Subcutaneous adipose tissue (tissue), 4 donors: Measurements from ENCODE around the gene TCOF1. TPM values are rescaled to one million over a fixed set of nuclear protein-coding genes. Genes with fewer than 3 reads are reported as not detected.

Experiments used
- CTCF ChIP-seq: fragments of 450-650 bp; IDR thresholded peaks from one replicate; pipeline ENCODE4 v1.5.1; 2016; ENCODE audit warnings: low read depth, mild to moderate bottlenecking, control low read depth, antibody characterized with exemption, moderate library complexity
- total RNA-seq, 4 donors: library from RNA; depleted of rRNA; stranded (reverse); fragments of >200 nt; gene quantifications; one replicate each; pipeline ENCODE4 v1.1.0, GENCODE V29; 2016

TCOF1 gene
- total RNA-seq, 4 donors from 2014 or later: 18.2 to 29.0 (median 19.9) TPM

DNA sequence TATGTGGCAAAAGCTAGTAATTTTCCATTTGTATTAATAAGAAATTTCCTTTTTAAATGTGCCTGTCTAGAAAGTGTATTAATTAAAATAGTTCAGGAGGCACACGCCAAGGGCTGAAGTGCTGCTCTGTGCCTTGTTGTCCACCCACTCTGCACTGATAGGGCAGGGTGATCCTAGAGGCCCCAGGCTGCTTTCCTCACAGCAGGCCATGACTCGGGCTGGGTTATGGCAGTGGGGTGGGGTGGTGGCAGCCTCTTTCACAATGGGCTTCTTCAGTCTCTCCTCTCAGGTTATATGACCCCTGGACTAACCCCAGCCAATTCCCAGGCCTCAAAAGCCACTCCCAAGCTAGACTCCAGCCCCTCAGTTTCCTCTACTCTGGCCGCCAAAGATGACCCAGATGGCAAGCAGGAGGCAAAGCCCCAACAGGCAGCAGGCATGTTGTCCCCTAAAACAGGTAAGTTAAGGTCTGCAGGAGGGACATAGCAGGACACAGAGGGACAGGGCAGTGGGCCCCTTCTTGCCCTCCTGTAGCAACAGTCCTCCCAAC lies 35.7 kb downstream of the TCOF1 start:
- TF ChIP-seq CTCF: no peak

GRCh38 chr5:150394131-150394530 lies 36.6 kb downstream of the TCOF1 start:
- no peak for TF ChIP-seq CTCF

GRCh38 chr5:150394912-150395687 lies 37.6 kb downstream of the TCOF1 start:
- TF ChIP-seq CTCF: no peak

DNA sequence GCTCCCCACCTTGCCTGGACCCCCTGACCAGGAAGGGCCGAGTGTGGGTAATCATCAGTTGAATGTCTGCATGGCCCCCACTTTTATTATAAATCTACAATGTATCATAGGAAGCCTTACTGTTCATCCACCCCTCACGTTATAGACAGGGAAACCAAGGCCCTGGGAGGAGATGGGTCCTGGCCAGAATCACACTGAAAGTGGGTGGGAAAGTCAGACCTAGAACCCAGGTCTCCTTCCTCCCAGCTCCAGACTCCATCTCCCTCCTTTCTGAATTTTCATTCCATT lies 38.1 kb downstream of the TCOF1 start:
- TF ChIP-seq CTCF: no peak

DNA sequence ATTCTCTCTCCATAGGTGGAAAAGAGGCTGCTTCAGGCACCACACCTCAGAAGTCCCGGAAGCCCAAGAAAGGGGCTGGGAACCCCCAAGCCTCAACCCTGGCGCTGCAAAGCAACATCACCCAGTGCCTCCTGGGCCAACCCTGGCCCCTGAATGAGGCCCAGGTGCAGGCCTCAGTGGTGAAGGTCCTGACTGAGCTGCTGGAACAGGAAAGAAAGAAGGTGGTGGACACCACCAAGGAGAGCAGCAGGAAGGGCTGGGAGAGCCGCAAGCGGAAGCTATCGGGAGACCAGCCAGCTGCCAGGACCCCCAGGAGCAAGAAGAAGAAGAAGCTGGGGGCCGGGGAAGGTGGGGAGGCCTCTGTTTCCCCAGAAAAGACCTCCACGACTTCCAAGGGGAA lies 38.8 kb downstream of the TCOF1 start:
- no peak for TF ChIP-seq CTCF

GRCh38 chr5:150397146-150397781 lies 39.8 kb downstream of the TCOF1 start:
- TF ChIP-seq CTCF: no peak
